ENCODE measurements around the gene SPIN1.

DNA sequence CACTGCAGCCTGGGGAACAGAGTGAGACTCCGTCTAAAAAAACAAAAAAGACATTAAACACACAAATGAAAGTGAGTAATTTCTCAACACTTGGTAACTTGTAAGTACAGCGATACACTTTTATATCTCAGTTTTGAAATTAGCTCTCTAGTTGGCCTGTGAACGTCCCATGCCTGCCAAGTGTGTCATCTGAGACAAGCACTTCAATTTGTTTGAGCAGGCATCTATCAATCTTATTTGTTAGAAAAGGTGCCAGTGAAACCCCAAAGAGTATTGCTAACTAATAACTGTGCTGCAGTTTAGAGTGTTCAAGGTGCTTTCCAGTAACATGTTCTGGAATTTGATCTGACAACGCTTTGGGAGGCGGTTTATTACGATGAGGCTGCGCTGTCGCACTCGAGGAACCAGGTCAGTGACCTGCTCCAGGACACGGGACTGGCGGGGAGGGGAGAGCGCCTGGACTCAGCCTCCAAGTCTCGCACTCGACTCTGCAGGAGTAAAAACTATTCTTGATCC lies 1.1 kb upstream of the SPIN1 start:
- TF ChIP-seq, protein P1, sequence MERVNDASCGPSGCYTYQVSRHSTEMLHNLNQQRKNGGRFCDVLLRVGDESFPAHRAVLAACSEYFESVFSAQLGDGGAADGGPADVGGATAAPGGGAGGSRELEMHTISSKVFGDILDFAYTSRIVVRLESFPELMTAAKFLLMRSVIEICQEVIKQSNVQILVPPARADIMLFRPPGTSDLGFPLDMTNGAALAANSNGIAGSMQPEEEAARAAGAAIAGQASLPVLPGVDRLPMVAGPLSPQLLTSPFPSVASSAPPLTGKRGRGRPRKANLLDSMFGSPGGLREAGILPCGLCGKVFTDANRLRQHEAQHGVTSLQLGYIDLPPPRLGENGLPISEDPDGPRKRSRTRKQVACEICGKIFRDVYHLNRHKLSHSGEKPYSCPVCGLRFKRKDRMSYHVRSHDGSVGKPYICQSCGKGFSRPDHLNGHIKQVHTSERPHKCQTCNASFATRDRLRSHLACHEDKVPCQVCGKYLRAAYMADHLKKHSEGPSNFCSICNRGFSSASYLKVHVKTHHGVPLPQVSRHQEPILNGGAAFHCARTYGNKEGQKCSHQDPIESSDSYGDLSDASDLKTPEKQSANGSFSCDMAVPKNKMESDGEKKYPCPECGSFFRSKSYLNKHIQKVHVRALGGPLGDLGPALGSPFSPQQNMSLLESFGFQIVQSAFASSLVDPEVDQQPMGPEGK (CRISPR knock-in tag; IDR thresholded peaks at IDR 0.05; ENCODE audit: borderline replicate concordance), result no peak
- no peak for TF ChIP-seq BACH2 (CRISPR knock-in tag; IDR thresholded peaks at IDR 0.05; ENCODE audit: borderline replicate concordance)
- TF ChIP-seq ZFP3 (CRISPR knock-in tag; IDR thresholded peaks at IDR 0.05), result no peak
- TF ChIP-seq, protein P2, sequence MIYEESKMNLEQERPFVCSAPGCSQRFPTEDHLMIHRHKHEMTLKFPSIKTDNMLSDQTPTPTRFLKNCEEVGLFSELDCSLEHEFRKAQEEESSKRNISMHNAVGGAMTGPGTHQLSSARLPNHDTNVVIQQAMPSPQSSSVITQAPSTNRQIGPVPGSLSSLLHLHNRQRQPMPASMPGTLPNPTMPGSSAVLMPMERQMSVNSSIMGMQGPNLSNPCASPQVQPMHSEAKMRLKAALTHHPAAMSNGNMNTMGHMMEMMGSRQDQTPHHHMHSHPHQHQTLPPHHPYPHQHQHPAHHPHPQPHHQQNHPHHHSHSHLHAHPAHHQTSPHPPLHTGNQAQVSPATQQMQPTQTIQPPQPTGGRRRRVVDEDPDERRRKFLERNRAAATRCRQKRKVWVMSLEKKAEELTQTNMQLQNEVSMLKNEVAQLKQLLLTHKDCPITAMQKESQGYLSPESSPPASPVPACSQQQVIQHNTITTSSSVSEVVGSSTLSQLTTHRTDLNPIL (CRISPR knock-in tag; IDR thresholded peaks at IDR 0.05; ENCODE audit: low read depth), result no peak
- no peak for TF ChIP-seq TOX (CRISPR knock-in tag; IDR thresholded peaks at IDR 0.05; ENCODE audit: borderline replicate concordance)
- no peak for TF ChIP-seq ISL1 (CRISPR knock-in tag; IDR thresholded peaks at IDR 0.05)
- TF ChIP-seq, protein P3, sequence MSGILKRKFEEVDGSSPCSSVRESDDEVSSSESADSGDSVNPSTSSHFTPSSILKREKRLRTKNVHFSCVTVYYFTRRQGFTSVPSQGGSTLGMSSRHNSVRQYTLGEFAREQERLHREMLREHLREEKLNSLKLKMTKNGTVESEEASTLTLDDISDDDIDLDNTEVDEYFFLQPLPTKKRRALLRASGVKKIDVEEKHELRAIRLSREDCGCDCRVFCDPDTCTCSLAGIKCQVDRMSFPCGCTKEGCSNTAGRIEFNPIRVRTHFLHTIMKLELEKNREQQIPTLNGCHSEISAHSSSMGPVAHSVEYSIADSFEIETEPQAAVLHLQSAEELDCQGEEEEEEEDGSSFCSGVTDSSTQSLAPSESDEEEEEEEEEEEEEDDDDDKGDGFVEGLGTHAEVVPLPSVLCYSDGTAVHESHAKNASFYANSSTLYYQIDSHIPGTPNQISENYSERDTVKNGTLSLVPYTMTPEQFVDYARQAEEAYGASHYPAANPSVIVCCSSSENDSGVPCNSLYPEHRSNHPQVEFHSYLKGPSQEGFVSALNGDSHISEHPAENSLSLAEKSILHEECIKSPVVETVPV (CRISPR knock-in tag; IDR thresholded peaks at IDR 0.05), result no peak
- TF ChIP-seq TCF4 (CRISPR knock-in tag; IDR thresholded peaks at IDR 0.05; ENCODE audit: borderline replicate concordance), result no peak
- TF ChIP-seq ARNTL (CRISPR knock-in tag; IDR thresholded peaks at IDR 0.05; ENCODE audit: borderline replicate concordance, low read depth), result no peak
